Urothelium cell line (cell line): ENCODE measurements around the gene DOK6.

Experiments used
- DNase-seq: peaks from one replicate; pipeline ENCODE4 v3.0.0; 2011; ENCODE audit warnings: low spot score, mixed read lengths
- FAIRE-seq: peaks from 2 replicates; lab custom pipeline; 2011; peaks lifted over from hg19 to GRCh38; lab: Jason Lieb, UNC

Gene DOK6

GRCh38 chr18:69674292-69674877 lies 273.7 kb downstream of the DOK6 start:
- FAIRE-seq: no peak

GRCh38 chr18:69674966-69675365 lies 274.3 kb downstream of the DOK6 start:
- no peak for FAIRE-seq
- DNase-seq: no peak

More at GRCh38 chr18:69674292-69674877, 273.7 kb downstream of the DOK6 start:
- DNase-seq: no peak

GRCh38 chr18:69677595-69677994 lies 276.9 kb downstream of the DOK6 start:
- FAIRE-seq: no peak
- no peak for DNase-seq

- no peak for FAIRE-seq
- no peak for DNase-seq
These were observed 279.4 kb downstream of the DOK6 start for GRCh38 chr18:69680123-69680522.

GRCh38 chr18:69683176-69683575 lies 282.5 kb downstream of the DOK6 start:
- DNase-seq (no peak), FAIRE-seq (no peak)

GRCh38 chr18:69684789-69685188 lies 284.1 kb downstream of the DOK6 start:
- no peak for FAIRE-seq
- DNase-seq: no peak

GRCh38 chr18:69686861-69687260 lies 286.2 kb downstream of the DOK6 start:
- DNase-seq (no peak), FAIRE-seq (no peak)

- DNase-seq (no peak), FAIRE-seq (no peak)
These were observed 288.6 kb downstream of the DOK6 start for GRCh38 chr18:69689121-69689759.

GRCh38 chr18:69691008-69691760 lies 290.5 kb downstream of the DOK6 start:
- DNase-seq: no peak
- no peak for FAIRE-seq

- DNase-seq (no peak), FAIRE-seq (no peak)
These were observed 296.4 kb downstream of the DOK6 start for GRCh38 chr18:69697069-69697468.

- DNase-seq (no peak), FAIRE-seq (no peak)
These were observed 297.0 kb downstream of the DOK6 start for GRCh38 chr18:69697689-69698088.

- DNase-seq (no peak), FAIRE-seq (no peak)
These were observed 300.6 kb downstream of the DOK6 start for GRCh38 chr18:69701305-69701704.

GRCh38 chr18:69703461-69703860 lies 302.8 kb downstream of the DOK6 start:
- no peak for DNase-seq
- no peak for FAIRE-seq

- DNase-seq (no peak), FAIRE-seq (no peak)
These were observed 305.3 kb downstream of the DOK6 start for GRCh38 chr18:69705987-69706386.

- FAIRE-seq (no peak), DNase-seq (no peak)
These were observed 308.2 kb downstream of the DOK6 start for GRCh38 chr18:69708844-69709243.

- FAIRE-seq (no peak), DNase-seq (no peak)
These were observed 314.6 kb downstream of the DOK6 start for GRCh38 chr18:69715191-69715795.

- DNase-seq (no peak), FAIRE-seq (no peak)
These were observed 316.9 kb downstream of the DOK6 start for GRCh38 chr18:69717586-69717985.

GRCh38 chr18:69718912-69719547 lies 318.3 kb downstream of the DOK6 start:
- FAIRE-seq: no peak
- no peak for DNase-seq

- no peak for DNase-seq
- no peak for FAIRE-seq
These were observed 319.7 kb downstream of the DOK6 start for GRCh38 chr18:69720422-69720821.

- no peak for FAIRE-seq
- DNase-seq: no peak
These were observed 322.7 kb downstream of the DOK6 start for GRCh38 chr18:69723434-69723833.

GRCh38 chr18:69725009-69725408 lies 324.3 kb downstream of the DOK6 start:
- DNase-seq: no peak
- FAIRE-seq: no peak
